GM20000 (cell line): Measurements from ENCODE around the gene ZNF552.

Experiments
- DNase-seq: peaks from one replicate; pipeline ENCODE4 v3.0.0; 2012; ENCODE audit warnings: low spot score
- TF ChIP-seq, protein P1 (sequence below): IDR thresholded peaks from 2 replicates; pipeline ENCODE4 v1.5.1; 2012; ENCODE audit warnings: mild to moderate bottlenecking, control low read depth; ENCODE audit errors: extremely low read depth, missing control alignments

Gene ZNF552

GRCh38 chr19:57769345-57770131, 45.2 kb downstream of the ZNF552 start, which contains the start of gene ZNF586:
TSS of gene ZNF586 (plus strand) at chr19:57769676. CDS start at chr19:57769843, 167 bp downstream.
- DNase-seq = peak; percentile 93
- TF ChIP-seq, protein P1, sequence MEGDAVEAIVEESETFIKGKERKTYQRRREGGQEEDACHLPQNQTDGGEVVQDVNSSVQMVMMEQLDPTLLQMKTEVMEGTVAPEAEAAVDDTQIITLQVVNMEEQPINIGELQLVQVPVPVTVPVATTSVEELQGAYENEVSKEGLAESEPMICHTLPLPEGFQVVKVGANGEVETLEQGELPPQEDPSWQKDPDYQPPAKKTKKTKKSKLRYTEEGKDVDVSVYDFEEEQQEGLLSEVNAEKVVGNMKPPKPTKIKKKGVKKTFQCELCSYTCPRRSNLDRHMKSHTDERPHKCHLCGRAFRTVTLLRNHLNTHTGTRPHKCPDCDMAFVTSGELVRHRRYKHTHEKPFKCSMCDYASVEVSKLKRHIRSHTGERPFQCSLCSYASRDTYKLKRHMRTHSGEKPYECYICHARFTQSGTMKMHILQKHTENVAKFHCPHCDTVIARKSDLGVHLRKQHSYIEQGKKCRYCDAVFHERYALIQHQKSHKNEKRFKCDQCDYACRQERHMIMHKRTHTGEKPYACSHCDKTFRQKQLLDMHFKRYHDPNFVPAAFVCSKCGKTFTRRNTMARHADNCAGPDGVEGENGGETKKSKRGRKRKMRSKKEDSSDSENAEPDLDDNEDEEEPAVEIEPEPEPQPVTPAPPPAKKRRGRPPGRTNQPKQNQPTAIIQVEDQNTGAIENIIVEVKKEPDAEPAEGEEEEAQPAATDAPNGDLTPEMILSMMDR = no peak

DNA sequence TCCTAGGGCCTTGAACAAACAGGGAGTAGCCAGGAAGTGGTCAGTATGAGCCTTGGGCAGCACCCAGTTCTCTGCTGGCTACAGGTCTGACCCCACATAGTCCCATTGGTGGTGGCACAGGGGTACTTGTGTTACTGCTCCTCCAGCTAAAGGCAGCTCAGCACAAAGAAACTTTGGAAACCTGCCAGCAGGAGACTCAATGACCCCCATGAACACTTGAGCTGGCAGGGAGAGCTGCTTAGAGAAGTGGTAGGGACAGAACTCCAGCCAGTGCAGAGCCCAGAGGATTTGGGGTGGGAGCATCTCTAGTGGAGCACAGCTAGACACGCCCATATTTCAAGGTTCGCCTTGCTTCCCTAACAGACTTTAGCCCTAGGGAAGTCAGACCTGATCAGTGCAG, 55.6 kb downstream of the ZNF552 start:
- no peak for DNase-seq
- TF ChIP-seq, protein P1 = no peak

- TF ChIP-seq, protein P1 = no peak
- DNase-seq = no peak
These were observed 56.8 kb downstream of the ZNF552 start for GRCh38 chr19:57757941-57758340.
